ENCODE data around the gene GRIP2.

GRCh38 chr3:14473411-14473891 lies 66.7 kb downstream of the GRIP2 start:
- TF ChIP-seq TAF1 (IDR thresholded peaks at IDR 0.05; ENCODE audit: borderline replicate concordance, insufficient read depth, low read length) (no peak), POLR2AphosphoS5 (IDR thresholded peaks at IDR 0.05; ENCODE audit: low read depth, low read length) (no peak), SIN3A (IDR thresholded peaks at IDR 0.05; ENCODE audit: borderline replicate concordance, insufficient read depth, low read length) (no peak), FOXP2 (optimal IDR thresholded peaks at IDR 0.05; ENCODE audit: borderline replicate concordance, extremely low read depth, extremely low read length, insufficient read depth) (no peak)
- TF ChIP-seq, protein P1, sequence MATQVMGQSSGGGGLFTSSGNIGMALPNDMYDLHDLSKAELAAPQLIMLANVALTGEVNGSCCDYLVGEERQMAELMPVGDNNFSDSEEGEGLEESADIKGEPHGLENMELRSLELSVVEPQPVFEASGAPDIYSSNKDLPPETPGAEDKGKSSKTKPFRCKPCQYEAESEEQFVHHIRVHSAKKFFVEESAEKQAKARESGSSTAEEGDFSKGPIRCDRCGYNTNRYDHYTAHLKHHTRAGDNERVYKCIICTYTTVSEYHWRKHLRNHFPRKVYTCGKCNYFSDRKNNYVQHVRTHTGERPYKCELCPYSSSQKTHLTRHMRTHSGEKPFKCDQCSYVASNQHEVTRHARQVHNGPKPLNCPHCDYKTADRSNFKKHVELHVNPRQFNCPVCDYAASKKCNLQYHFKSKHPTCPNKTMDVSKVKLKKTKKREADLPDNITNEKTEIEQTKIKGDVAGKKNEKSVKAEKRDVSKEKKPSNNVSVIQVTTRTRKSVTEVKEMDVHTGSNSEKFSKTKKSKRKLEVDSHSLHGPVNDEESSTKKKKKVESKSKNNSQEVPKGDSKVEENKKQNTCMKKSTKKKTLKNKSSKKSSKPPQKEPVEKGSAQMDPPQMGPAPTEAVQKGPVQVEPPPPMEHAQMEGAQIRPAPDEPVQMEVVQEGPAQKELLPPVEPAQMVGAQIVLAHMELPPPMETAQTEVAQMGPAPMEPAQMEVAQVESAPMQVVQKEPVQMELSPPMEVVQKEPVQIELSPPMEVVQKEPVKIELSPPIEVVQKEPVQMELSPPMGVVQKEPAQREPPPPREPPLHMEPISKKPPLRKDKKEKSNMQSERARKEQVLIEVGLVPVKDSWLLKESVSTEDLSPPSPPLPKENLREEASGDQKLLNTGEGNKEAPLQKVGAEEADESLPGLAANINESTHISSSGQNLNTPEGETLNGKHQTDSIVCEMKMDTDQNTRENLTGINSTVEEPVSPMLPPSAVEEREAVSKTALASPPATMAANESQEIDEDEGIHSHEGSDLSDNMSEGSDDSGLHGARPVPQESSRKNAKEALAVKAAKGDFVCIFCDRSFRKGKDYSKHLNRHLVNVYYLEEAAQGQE (IDR thresholded peaks at IDR 0.05; ENCODE audit: insufficient read depth in 1 of 2, low read depth in 2 of 2, low read length in 2 of 2): no peak

All from PFSK-1 (cell line).